HG02870 (cell line): ENCODE data around the gene EGLN2.
"Not testable (repeated sequence)": the region's sequence is repeated elsewhere in the genome, so short reads cannot be mapped to it uniquely, and the experiment has no call there.

Experiments
- ATAC-seq: cut with Tn5 transposase; IDR thresholded peaks from one replicate; pipeline ENCODE4 v1.9.1; 2021; ENCODE audit warnings: mild to moderate bottlenecking, moderate library complexity; ENCODE audit not compliant: unreplicated experiment

The EGLN2 gene

DNA sequence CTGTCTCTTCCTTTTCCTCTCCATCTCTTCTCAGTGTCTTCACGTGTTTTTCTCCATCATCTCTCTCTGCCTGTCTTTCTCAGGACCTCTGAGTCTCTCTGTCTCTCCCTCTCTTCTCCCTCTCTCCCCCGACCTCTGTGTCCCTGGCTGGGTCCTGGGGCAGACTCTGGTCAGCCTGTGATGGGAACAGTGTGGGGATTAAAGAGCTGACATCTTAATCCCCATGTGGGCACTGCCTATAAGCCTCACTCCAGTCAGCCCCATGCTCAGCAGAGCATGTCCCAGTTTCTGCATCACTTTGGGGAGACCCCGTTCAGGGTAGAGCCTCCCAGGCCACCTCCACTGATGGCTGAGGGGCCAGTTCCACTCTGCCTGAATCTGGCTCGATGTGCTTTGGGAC, 16.2 kb downstream of the EGLN2 start:
- ATAC-seq = no peak

GRCh38 chr19:40818480-40819399, 19.7 kb downstream of the EGLN2 start:
- not testable (repeated sequence) for ATAC-seq

- ATAC-seq = not testable (repeated sequence)
Measured at GRCh38 chr19:40819479-40820234, 20.7 kb downstream of the EGLN2 start.

GRCh38 chr19:40822161-40822560, 23.2 kb downstream of the EGLN2 start:
- ATAC-seq = no peak

- ATAC-seq = not testable (repeated sequence)
Measured at GRCh38 chr19:40822704-40823553, 23.9 kb downstream of the EGLN2 start.

- not testable (repeated sequence) for ATAC-seq
Measured at GRCh38 chr19:40824916-40825315, 25.9 kb downstream of the EGLN2 start.

DNA sequence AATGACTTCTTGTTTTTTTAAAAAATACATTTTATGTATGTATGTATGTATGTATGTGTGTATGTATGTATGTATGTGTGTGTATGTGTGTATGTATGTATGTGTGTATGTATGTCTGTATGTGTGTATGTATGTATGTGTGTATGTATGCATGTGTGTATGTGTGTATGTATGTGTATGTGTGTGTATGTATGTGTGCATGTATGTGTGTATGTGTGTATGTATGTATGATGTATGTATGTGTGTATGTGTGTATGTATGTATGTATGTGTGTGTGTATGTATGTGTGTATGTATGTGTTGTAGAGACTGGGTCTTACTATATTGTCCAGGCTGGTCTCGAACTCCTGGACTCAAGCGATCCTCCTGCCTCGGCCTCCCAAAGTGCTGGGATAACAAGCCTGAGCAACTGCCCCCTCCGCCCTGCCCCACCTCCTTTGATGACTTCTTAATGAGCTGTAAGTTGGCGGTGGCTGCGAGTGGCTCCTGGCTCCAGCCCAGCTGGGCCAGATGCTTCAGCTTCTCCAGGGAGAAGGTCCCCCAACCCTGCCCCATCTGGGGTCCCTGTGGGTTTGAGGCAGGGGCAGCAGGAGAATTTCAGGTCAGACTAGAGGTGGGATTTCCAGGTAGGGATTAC, 26.6 kb downstream of the EGLN2 start:
- not testable (repeated sequence) for ATAC-seq

- ATAC-seq = not testable (repeated sequence)
Measured at GRCh38 chr19:40826312-40826698, 27.3 kb downstream of the EGLN2 start.

DNA sequence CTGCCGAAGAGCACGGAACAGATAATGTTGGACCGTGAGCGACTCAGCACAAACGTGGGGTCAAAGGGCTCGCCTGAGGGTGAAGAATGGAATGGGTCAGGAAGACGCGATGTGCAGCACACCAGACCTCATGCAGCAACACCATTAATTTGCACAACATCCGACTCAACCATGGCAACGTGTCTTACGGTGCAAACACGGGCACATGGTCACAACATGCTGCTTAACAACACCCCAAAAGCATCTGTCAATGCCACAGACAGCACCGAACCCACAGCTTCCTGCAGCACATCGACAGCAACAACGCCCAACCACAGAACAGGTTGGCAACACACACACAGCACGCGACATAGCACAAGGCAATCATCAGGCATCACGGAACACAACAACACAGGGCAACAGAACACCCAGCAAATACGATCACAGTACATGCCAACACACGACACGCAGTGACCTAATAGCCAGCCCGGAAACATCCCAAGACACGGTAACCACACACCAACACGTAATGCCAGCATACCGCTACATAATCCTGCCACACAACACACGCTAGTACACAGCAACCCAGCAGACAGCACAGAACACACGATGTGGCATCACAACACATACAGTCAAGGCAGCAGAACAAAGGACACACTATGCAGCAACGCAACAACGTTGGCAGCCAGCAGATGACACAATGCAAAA, 27.9 kb downstream of the EGLN2 start:
- not testable (repeated sequence) for ATAC-seq

DNA sequence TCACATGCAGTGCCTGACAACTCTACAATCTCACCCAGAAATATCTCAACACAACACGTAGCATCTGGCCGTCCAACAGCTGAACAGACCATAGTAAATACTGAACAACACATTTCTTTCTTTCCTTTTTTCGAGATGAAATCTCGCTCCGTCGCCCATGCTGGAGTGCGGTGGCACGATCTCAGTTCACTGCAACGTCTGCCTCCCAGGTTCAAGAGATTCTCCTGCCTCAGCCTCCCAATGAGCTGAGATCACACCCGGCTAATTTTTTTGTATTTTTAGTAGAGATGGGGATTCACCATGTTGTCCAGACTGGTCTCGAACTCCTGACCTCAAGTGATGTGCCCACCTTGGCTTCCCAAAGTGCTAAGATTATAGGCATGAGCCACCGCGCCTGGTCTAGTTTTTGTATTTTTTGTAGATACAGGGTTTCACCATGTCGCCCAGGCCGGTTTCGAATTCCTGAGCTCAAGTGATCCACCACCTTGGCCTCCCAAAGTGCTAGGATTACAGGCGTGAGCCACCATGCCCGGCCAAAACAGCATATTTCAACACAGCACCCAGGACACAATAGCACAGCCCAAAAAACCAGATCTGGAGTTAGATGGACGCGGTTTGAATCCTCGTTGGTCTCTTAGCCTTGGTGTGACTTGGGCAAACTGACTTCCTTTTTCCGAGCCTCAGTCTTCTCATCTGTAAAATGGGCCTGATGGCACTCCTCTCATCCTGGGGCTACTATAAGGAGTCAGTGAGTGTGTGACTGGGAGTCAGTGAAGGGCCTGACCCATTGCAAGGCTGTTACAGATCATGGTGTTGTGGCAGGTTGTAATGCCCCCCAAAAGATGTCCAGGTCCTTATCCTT, 28.6 kb downstream of the EGLN2 start:
- no peak for ATAC-seq

DNA sequence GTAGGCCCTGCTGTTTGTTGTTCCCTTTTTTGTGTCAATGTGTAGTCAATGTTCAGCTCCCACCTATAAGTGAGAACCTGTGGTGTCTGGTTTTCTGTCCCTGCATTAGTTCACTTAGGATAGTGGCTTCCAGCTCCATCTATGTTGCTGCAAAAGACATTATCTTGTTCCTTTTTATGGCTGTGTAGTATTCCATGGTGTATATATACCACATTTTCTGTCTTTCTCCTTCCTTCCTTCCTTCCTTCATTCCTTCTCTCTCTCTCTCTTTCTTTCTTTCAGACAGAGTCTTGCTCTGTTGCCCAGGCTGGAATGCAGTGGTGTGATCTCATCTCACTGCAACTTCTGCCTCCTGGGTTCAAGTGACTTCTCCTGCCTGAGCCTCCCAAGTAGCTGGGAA, 30.2 kb downstream of the EGLN2 start:
- no peak for ATAC-seq

DNA sequence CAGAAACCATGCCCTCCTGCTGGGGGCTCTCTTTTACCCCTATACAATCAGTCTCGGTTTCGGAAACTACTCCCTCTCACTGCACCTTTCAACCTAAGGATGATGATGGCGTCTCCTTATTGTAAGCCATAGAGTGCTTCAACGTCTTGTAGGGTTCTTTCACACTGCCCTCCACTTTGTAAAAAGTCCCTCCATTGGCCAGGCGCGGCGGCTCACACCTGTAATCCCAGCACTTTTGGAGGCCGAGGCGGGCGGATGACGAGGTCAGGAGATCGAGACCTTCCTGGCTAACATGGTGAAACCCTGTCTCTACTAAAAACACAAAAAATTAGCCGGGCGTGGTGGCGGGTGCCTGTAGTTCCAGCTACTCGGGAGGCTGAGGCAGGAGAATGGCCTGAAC, 31.8 kb downstream of the EGLN2 start:
- not testable (repeated sequence) for ATAC-seq

GRCh38 chr19:40831502-40832430, 32.8 kb downstream of the EGLN2 start:
- no peak for ATAC-seq

- not testable (repeated sequence) for ATAC-seq
Measured at GRCh38 chr19:40832431-40832790, 33.4 kb downstream of the EGLN2 start.

GRCh38 chr19:40833728-40834533, 34.9 kb downstream of the EGLN2 start:
- ATAC-seq = not testable (repeated sequence)

DNA sequence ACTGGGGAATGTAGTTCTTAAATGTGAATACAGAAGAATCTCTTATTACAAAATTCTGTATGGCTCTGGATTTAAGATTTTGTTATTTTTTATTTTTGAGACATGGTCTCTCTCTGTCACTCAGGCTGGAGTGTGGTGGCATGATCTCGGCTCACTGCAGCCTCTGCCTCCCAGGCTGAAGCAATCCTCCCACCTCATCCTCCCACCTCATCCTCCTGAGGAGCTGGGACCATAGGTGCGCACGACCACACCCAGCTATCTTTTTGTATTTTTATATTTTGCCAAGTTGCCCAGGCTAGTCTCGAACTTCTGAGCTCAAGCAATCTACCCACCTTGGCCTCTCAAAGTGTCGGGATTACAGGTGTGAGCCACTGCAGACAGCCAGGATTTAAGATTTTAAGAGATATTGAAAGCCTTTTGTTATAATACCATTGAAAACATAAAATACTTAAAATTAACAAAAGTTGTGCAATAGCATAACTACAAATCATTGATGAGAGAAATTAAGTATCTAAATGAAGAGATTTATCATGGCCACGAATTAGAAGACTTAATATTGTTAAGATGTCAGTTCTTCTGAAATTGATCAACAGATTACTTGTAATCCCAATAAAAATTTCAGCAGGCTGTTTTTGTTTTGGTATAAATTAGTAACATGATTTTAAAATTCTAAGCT, 37.9 kb downstream of the EGLN2 start:
- no peak for ATAC-seq

DNA sequence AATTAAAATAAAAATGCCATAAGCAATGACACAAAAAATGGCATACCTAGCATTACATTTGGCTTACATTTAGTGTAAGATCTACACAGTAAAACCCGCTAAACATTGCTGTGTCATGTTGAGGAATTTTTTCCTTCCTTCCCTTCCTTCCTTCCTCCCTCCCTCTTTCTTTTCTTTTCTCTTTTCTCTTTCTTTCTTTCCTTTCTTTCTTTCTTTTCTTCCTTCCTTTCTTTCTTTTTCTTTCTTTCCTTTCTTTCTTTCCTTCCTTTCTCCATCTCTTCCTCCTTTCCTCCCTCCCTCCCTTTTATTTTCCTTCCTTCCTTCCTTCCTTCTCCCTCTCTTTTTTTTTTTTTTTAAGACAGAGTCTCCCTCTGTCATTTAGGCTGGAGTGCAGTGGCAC, 39.5 kb downstream of the EGLN2 start:
- not testable (repeated sequence) for ATAC-seq
